Coronary artery (tissue), 2 donors: ENCODE data around the gene RERE.

Experiments
- DNase-seq: peaks from one replicate; pipeline ENCODE4 v3.0.0-alpha.2; 2017; ENCODE audit warnings: low spot score
- H3K27ac ChIP-seq, 2 donors: fragments of 200-600 bp; sonication (generic); one replicate each; pipeline ENCODE4 v1.5.1; 2016 to 2019
- H3K4me3 ChIP-seq: fragments of 200-600 bp; sonication (generic); 2 replicates; pipeline ENCODE4 v1.5.1; 2016; ENCODE audit warnings: mild to moderate bottlenecking, moderate library complexity
- CTCF ChIP-seq: fragments of 200-600 bp; sonication (generic); IDR thresholded peaks from one replicate; pipeline ENCODE4 v1.5.1; 2019; ENCODE audit warnings: antibody characterized with exemption

The RERE gene

GRCh38 chr1:8358241-8358896, 459.1 kb downstream of the RERE start:
- Histone ChIP-seq H3K27ac (peak overlapping the region in 1 of 2 donors; percentile 70), H3K4me3 (no peak overlapping the region)
- no peak for TF ChIP-seq CTCF
- no peak for DNase-seq

GRCh38 chr1:8357329-8358101, 459.9 kb downstream of the RERE start:
- DNase-seq: no peak
- peak overlapping the region; percentile 16 to 70 for H3K27ac ChIP-seq
- no peak for TF ChIP-seq CTCF
- no peak overlapping the region for H3K4me3 ChIP-seq

- TF ChIP-seq CTCF: no peak
- H3K4me3 ChIP-seq: no peak overlapping the region
- no peak for DNase-seq
- peak overlapping the region in 1 of 2 donors; percentile 70 for H3K27ac ChIP-seq
Observed at GRCh38 chr1:8356256-8357209, 460.9 kb downstream of the RERE start.

- TF ChIP-seq CTCF: no peak
- Histone ChIP-seq H3K4me3 (no peak overlapping the region), H3K27ac (peak overlapping the region in 1 of 2 donors; percentile 12)
- no peak for DNase-seq
Observed at GRCh38 chr1:8355439-8356255, 461.8 kb downstream of the RERE start.

GRCh38 chr1:8354038-8354437, 463.4 kb downstream of the RERE start:
- TF ChIP-seq CTCF: no peak
- Histone ChIP-seq H3K4me3 (no peak overlapping the region), H3K27ac (peak overlapping the region in 1 of 2 donors; percentile 81)
- no peak for DNase-seq
